Ascending aorta (tissue), 2 donors: ENCODE results near the gene SOX18. TPM values are rescaled to one million over a fixed set of nuclear protein-coding genes. Genes with fewer than 3 reads are reported as not detected.
"Not testable (repeated sequence)": the region's sequence is repeated elsewhere in the genome, so short reads cannot be mapped to it uniquely, and the experiment has no call there.

Experiments
- DNase-seq, 2 donors: peaks; one replicate each; pipeline ENCODE4 v3.0.0-alpha.2; 2019; ENCODE audit warnings: low spot score in 2 of 2
- H3K27ac ChIP-seq, 2 donors: fragments of 200-600 bp; sonication (generic); one replicate each; pipeline ENCODE4 v1.5.1; 2016 to 2017; ENCODE audit warnings: mild to moderate bottlenecking in 1 of 2
- H3K27me3 ChIP-seq: fragments of 200-600 bp; sonication (generic); one replicate; pipeline ENCODE4 v1.5.1; 2017
- H3K36me3 ChIP-seq, 2 donors: fragments of 200-600 bp; sonication (generic); one replicate each; pipeline ENCODE4 v1.5.1; 2016
- H3K4me1 ChIP-seq, 2 donors: fragments of 200-600 bp; sonication (generic); one replicate each; pipeline ENCODE4 v1.5.1; 2016 to 2017; ENCODE audit warnings: mild to moderate bottlenecking in 1 of 2
- H3K4me3 ChIP-seq, 2 donors: fragments of 200-600 bp; sonication (generic); one replicate each; pipeline ENCODE4 v1.5.1; 2016 to 2017; ENCODE audit warnings: mild to moderate bottlenecking in 1 of 2
- H3K9me3 ChIP-seq, 2 donors: fragments of 200-600 bp; sonication (generic); one replicate each; pipeline ENCODE4 v1.5.1; 2016
- CTCF ChIP-seq, 3 experiments: fragments of 200-600 bp in 2 of 3; fragments of 450-650 bp in 1 of 3; sonication (generic) in 2 of 3; IDR thresholded peaks; one replicate each; pipeline ENCODE4 v1.5.1; 2016 to 2019; ENCODE audit warnings: antibody characterized with exemption in 3 of 3, mild to moderate bottlenecking in 1 of 3, moderate library complexity in 1 of 3
- intact Hi-C: fragments of 100-400 bp; cut with DNase I; formaldehyde crosslinking; loops from one replicate; pipeline ENCODE4 v1.15.1; 2023
- total RNA-seq: library from RNA; depleted of rRNA; stranded (reverse); fragments of >200 nt; gene quantifications from one replicate; pipeline ENCODE4 v1.1.0, GENCODE V29; 2016

Gene SOX18
- total RNA-seq, 1 donor from 2014 or later: 244 TPM

GRCh38 chr20:64023361-64024140 is 25.9 kb downstream of the SOX18 start:
- no peaks in the 10 kb centered on the region for H3K27me3 ChIP-seq
- H3K36me3 ChIP-seq: peaks cover 91 to 97% of the 10 kb centered on the region in 2 donors
- intact Hi-C loops: no loop called here
- no peak overlapping the region for H3K27ac ChIP-seq
- H3K9me3 ChIP-seq: no peaks in the 10 kb centered on the region
- no peaks in the 10 kb centered on the region for H3K4me1 ChIP-seq
- DNase-seq: no peak
- H3K4me3 ChIP-seq: no peak overlapping the region
- no peak for TF ChIP-seq CTCF (IDR thresholded peaks at IDR 0.05)

- Histone ChIP-seq H3K27me3 (no peaks in the 10 kb centered on the region), H3K4me3 (no peak overlapping the region), H3K36me3 (peaks cover 92 to 97% of the 10 kb centered on the region in 2 donors), H3K9me3 (no peaks in the 10 kb centered on the region), H3K27ac (no peak overlapping the region), H3K4me1 (no peaks in the 10 kb centered on the region)
- no peak for TF ChIP-seq CTCF (IDR thresholded peaks at IDR 0.05)
- no peak for DNase-seq
- intact Hi-C loops: no loop called here
Observed at GRCh38 chr20:64022671-64023360, 26.6 kb downstream of the SOX18 start.

GRCh38 chr20:64021124-64021975 is 28.1 kb downstream of the SOX18 start:
- no peak overlapping the region for H3K27ac ChIP-seq
- no peaks in the 10 kb centered on the region for H3K27me3 ChIP-seq
- intact Hi-C loops: no loop called here
- no peaks in the 10 kb centered on the region for H3K9me3 ChIP-seq
- TF ChIP-seq CTCF (IDR thresholded peaks at IDR 0.05): no peak
- H3K4me3 ChIP-seq: no peak overlapping the region
- H3K4me1 ChIP-seq: no peaks in the 10 kb centered on the region
- H3K36me3 ChIP-seq: peaks cover 91 to 97% of the 10 kb centered on the region in 2 donors
- DNase-seq: no peak

GRCh38 chr20:64015635-64016034 is 33.8 kb downstream of the SOX18 start:
- intact Hi-C loops: no loop called here
- no peaks in the 10 kb centered on the region for H3K9me3 ChIP-seq
- no peak for TF ChIP-seq CTCF (IDR thresholded peaks at IDR 0.05)
- no peak for DNase-seq
- peaks cover 76 to 78% of the 10 kb centered on the region in 2 donors for H3K36me3 ChIP-seq
- H3K27me3 ChIP-seq: no peaks in the 10 kb centered on the region
- H3K4me3 ChIP-seq: no peak overlapping the region
- H3K4me1 ChIP-seq: no peaks in the 10 kb centered on the region
- no peak overlapping the region for H3K27ac ChIP-seq

- H3K27ac ChIP-seq, H3K27me3 ChIP-seq, DNase-seq, intact Hi-C loops, H3K9me3 ChIP-seq, H3K4me1 ChIP-seq, H3K4me3 ChIP-seq: not testable (repeated sequence)
- peaks cover 60 to 76% of the 10 kb centered on the region in 2 donors for H3K36me3 ChIP-seq
Observed at GRCh38 chr20:64012385-64013154, 36.9 kb downstream of the SOX18 start.
